Skeletal muscle tissue (tissue), 4 donors: ENCODE data around the gene SKI. TPM values are rescaled to one million over a fixed set of nuclear protein-coding genes. Genes with fewer than 3 reads are reported as not detected.
A peak's percentile ranks its signal among the peaks of the same experiment; 100 is the strongest.

Experiments used
- H3K27ac ChIP-seq: one replicate; pipeline ENCODE4 v1.7.0; 2013; ENCODE audit warnings: mild to moderate bottlenecking, low read depth, low read length, inconsistent platforms
- H3K27me3 ChIP-seq, 3 donors: one replicate each; pipeline ENCODE4 v1.7.0; 2013; ENCODE audit warnings: low read length in 3 of 3; ENCODE audit not compliant: control insufficient read depth in 3 of 3, insufficient read depth in 3 of 3
- H3K36me3 ChIP-seq, 3 donors: one replicate each; pipeline ENCODE4 v1.7.0; 2013; ENCODE audit warnings: low read length in 3 of 3; ENCODE audit not compliant: control insufficient read depth in 3 of 3, insufficient read depth in 3 of 3
- H3K4me1 ChIP-seq, 3 donors: one replicate each; pipeline ENCODE4 v1.7.0; 2013; ENCODE audit warnings: low read length in 3 of 3, mild to moderate bottlenecking in 3 of 3; ENCODE audit not compliant: control insufficient read depth in 3 of 3, insufficient read depth in 3 of 3
- H3K4me3 ChIP-seq, 3 donors: one replicate each; pipeline ENCODE4 v1.7.0; 2013; ENCODE audit warnings: low read length in 3 of 3
- H3K9ac ChIP-seq, 3 donors: one replicate each; pipeline ENCODE4 v1.7.0; 2013; ENCODE audit warnings: low read length in 3 of 3, mild to moderate bottlenecking in 3 of 3, moderate library complexity in 2 of 3, low read depth in 1 of 3
- H3K9me3 ChIP-seq, 3 donors: one replicate each; pipeline ENCODE4 v1.7.0; 2013; ENCODE audit warnings: low read length in 3 of 3; ENCODE audit not compliant: control insufficient read depth in 3 of 3
- total RNA-seq: library from RNA; depleted of rRNA; stranded (reverse); fragments of >200 nt; gene quantifications from one replicate; pipeline ENCODE4 v1.2.3, GENCODE V29; 2014
- donor health status: Osteomylitis.

The SKI gene
- total RNA-seq, 1 donor from 2014 or later, result 19.3 TPM

- Histone ChIP-seq H3K36me3 (peaks cover 6 to 7% (median 7%) of the 10 kb centered on the region in 3 donors), H3K9me3 (no peaks in the 10 kb centered on the region), H3K27ac (no peak overlapping the region), H3K27me3 (no peaks in the 10 kb centered on the region), H3K4me1 (peaks cover 45 to 59% (median 48%) of the 10 kb centered on the region in 3 donors), H3K4me3 (no peak overlapping the region), H3K9ac (peak overlapping the region in 1 of 3 donors; percentile 50)
These were observed 70.6 kb downstream of the SKI start for GRCh38 chr1:2298685-2299084.

DNA sequence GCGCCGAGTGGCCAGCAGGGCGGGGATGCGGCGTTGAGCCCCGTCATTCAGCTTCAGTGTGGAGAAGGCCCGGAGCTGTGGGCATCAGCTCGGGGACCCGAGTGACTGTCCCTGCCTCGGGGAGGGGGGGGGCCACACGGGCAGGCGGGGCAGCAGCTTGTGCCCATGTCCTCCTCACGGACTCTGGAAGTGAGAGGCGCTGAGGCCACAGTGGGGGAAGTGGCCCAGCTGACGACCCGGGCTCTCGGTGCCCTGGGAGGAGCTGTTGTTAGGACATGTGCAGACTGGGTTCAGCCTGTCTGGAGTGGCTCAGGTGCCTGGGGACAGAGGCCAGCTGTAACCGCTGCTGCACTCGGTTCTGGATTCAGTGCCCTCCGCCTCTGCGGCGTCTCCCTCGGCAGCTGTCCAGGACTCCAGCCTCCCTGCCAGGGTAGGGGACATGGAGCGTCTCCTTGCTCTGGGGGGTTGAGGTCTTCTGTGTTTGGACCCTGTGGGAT, 71.1 kb downstream of the SKI start:
- Histone ChIP-seq H3K4me1 (peaks cover 41 to 55% (median 43%) of the 10 kb centered on the region in 3 donors), H3K9me3 (no peaks in the 10 kb centered on the region), H3K27ac (peak overlapping the region; percentile 3), H3K36me3 (peaks cover 7 to 8% (median 8%) of the 10 kb centered on the region in 3 donors), H3K9ac (peak overlapping the region in 1 of 3 donors; percentile 50), H3K27me3 (no peaks in the 10 kb centered on the region), H3K4me3 (peak overlapping the region in 1 of 3 donors; percentile 6)

- Histone ChIP-seq H3K27me3 (no peaks in the 10 kb centered on the region), H3K27ac (peak overlapping the region; percentile 56), H3K36me3 (peaks cover 15 to 18% (median 17%) of the 10 kb centered on the region in 3 donors), H3K4me3 (peak overlapping the region in 2 of 3 donors; percentile 29 to 43), H3K9me3 (no peaks in the 10 kb centered on the region), H3K9ac (peak overlapping the region in 2 of 3 donors; percentile 38 to 50), H3K4me1 (peaks cover 36 to 45% (median 36%) of the 10 kb centered on the region in 3 donors)
These were observed 72.1 kb downstream of the SKI start for GRCh38 chr1:2300004-2300771.

GRCh38 chr1:2300851-2301606, 72.9 kb downstream of the SKI start:
- Histone ChIP-seq H3K4me3 (peak overlapping the region in 1 of 3 donors; percentile 43), H3K4me1 (peaks cover 33 to 45% (median 36%) of the 10 kb centered on the region in 3 donors), H3K9ac (peak overlapping the region in 2 of 3 donors; percentile 16 to 38), H3K27me3 (no peaks in the 10 kb centered on the region), H3K36me3 (peaks cover 16 to 22% (median 18%) of the 10 kb centered on the region in 3 donors), H3K27ac (peak overlapping the region; percentile 56), H3K9me3 (no peaks in the 10 kb centered on the region)

DNA sequence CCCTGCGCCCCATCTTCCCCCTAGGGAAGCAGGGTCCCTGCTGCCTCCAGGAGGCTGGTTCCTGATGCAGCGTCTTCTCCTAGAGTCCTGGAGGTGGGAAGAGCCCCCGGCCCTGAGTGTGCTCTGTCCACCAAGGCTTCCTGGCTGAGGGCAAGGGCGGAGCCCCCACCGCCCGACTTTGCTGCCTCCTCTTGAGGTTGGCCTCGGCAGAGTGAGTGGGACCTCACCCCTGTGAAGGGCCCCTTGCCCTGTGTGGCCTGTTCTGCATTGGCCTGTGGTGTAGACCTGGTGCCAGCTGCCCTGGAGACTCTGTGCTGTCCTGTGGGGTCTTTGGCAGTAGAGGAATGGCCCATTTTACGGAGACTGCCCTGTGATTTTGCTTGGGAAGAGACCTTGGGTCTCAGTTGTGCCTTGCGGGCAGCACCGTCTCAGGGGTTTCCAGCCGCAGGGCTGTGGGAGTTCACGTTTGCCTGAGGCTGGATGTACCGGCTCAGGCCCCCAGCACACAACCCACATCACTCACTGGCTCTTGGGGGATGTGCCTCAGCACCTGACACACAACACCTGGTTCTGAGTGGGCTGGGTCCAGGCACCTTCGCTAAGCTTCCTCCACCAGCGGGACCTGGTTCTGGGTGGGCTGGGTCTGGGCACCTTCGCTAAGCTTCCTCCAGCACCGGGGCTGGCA, 73.6 kb downstream of the SKI start:
- Histone ChIP-seq H3K36me3 (peaks cover 19 to 24% (median 20%) of the 10 kb centered on the region in 3 donors), H3K9ac (peak overlapping the region in 1 of 3 donors; percentile 16), H3K4me1 (peaks cover 33 to 45% (median 36%) of the 10 kb centered on the region in 3 donors), H3K27ac (peak overlapping the region; percentile 56), H3K27me3 (no peaks in the 10 kb centered on the region), H3K9me3 (no peaks in the 10 kb centered on the region), H3K4me3 (no peak overlapping the region)

- peaks cover 33 to 45% (median 36%) of the 10 kb centered on the region in 3 donors for H3K4me1 ChIP-seq
- no peak overlapping the region for H3K4me3 ChIP-seq
- no peak overlapping the region for H3K27ac ChIP-seq
These were observed 74.3 kb downstream of the SKI start for GRCh38 chr1:2302292-2302925.

GRCh38 chr1:2303016-2303775, 75.1 kb downstream of the SKI start:
- no peaks in the 10 kb centered on the region for H3K9me3 ChIP-seq
- no peak overlapping the region for H3K27ac ChIP-seq
- peaks cover 32 to 34% (median 33%) of the 10 kb centered on the region in 3 donors for H3K36me3 ChIP-seq
- no peak overlapping the region for H3K9ac ChIP-seq
- no peaks in the 10 kb centered on the region for H3K27me3 ChIP-seq
- H3K4me3 ChIP-seq, result no peak overlapping the region
- peaks cover 32 to 41% (median 34%) of the 10 kb centered on the region in 3 donors for H3K4me1 ChIP-seq

More at GRCh38 chr1:2302292-2302925, 74.3 kb downstream of the SKI start:
- H3K9ac ChIP-seq, result no peak overlapping the region
- no peaks in the 10 kb centered on the region for H3K27me3 ChIP-seq
- no peaks in the 10 kb centered on the region for H3K9me3 ChIP-seq
- peaks cover 25 to 27% (median 25%) of the 10 kb centered on the region in 3 donors for H3K36me3 ChIP-seq

DNA sequence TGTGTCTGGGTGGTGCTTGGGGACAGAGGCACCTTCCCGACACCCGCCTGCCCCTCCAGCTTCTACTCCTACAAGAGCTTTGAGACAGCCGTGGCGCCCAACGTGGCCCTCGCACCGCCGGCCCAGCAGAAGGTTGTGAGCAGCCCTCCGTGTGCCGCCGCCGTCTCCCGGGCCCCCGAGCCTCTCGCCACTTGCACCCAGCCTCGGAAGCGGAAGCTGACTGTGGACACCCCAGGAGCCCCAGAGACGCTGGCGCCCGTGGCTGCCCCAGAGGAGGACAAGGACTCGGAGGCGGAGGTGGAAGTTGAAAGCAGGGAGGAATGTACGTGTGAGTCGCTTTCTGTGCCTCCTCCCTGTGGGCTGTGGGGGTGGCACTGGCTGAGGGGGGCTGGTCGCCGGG, 75.7 kb downstream of the SKI start:
- Histone ChIP-seq H3K4me3 (no peak overlapping the region), H3K27me3 (no peaks in the 10 kb centered on the region), H3K4me1 (peaks cover 26 to 35% (median 29%) of the 10 kb centered on the region in 3 donors), H3K9me3 (no peaks in the 10 kb centered on the region), H3K27ac (no peak overlapping the region), H3K36me3 (peaks cover 38 to 40% (median 39%) of the 10 kb centered on the region in 3 donors), H3K9ac (no peak overlapping the region)
